K562 (cell line): ENCODE results near the gene POLR3E. TPM values are rescaled to one million over a fixed set of nuclear protein-coding genes. Genes with fewer than 3 reads are reported as not detected.

Source experiments
- ATAC-seq: fragments of 200-7000 bp; cut with Tn5 transposase; 3 replicates; pipeline ENCODE4 v1.9.1; 2020; ENCODE audit warnings: moderate library complexity
- BruUV-seq: library from RNA; stranded (reverse); fragments of 400-500 nt; replicated peaks from 2 replicates; lab custom pipeline; 2021; lab: Mats Ljungman, UMichigan
- CTCF ChIA-PET: fragments of 300-600 bp; formaldehyde crosslinking; extraction: SDS; loops from one replicate; lab custom pipeline; 2021; ENCODE audit warnings: low intra/inter-chr PET ratio; lab: Yijun Ruan, JAX
- POLR2A ChIA-PET: fragments of 300-600, 350-650 bp; sonication (Branson Sonifier 250); formaldehyde crosslinking; extraction: SDS; loops from one replicate; lab custom pipeline; 2021; ENCODE audit warnings: antibody characterized with exemption, inconsistent platforms; lab: Yijun Ruan, JAX
- DNase-seq, 4 experiments: peaks; one replicate each; pipeline versions ENCODE4 v3.0.0 to v3.0.0-alpha.2; 2011 to 2018; ENCODE audit warnings: low spot score in 3 of 4, mixed read lengths in 3 of 4; ENCODE audit errors: extremely low read depth in 1 of 4
- FAIRE-seq: peaks from 2 replicates; lab custom pipeline; 2011; peaks lifted over from hg19 to GRCh38; lab: Jason Lieb, UNC
- H2AFZ ChIP-seq: 2 replicates; pipeline ENCODE4 v1.6.0; 2011; ENCODE audit warnings: low read depth, low read length, control low read depth, inconsistent platforms
- H3K27ac ChIP-seq: fragments of 200-600 bp; 3 replicates; pipeline ENCODE4 v1.8.0; 2011; ENCODE audit warnings: low read depth, mild to moderate bottlenecking, control low read depth, inconsistent platforms, low read length, moderate library complexity, mixed read lengths; ENCODE audit errors: extremely low read depth
- H3K27me3 ChIP-seq, 2 experiments: fragments of 300-600 bp in 1 of 2; 2 replicates in 1 of 2; 3 replicates in 1 of 2; pipeline versions ENCODE4 v1.6.0 to v1.8.0; 2011; ENCODE audit warnings: inconsistent platforms in 2 of 2, low read length in 2 of 2, mild to moderate bottlenecking in 1 of 2, mixed read lengths in 1 of 2, moderate library complexity in 1 of 2; ENCODE audit not compliant: control insufficient read depth in 2 of 2, insufficient read depth in 2 of 2
- H3K36me3 ChIP-seq: fragments of 300-600 bp; 3 replicates; pipeline ENCODE4 v1.8.0; 2011; ENCODE audit warnings: mild to moderate bottlenecking, low read length, inconsistent platforms; ENCODE audit not compliant: control insufficient read depth, insufficient read depth
- H3K4me1 ChIP-seq, 2 experiments: fragments of 200-600 bp in 1 of 2; replicated peaks in 1 of 2; 2 replicates in 1 of 2; 3 replicates in 1 of 2; pipeline versions ENCODE4 v1.5.1 to v1.8.0; 2011; ENCODE audit warnings: inconsistent platforms in 2 of 2, low read length in 2 of 2, mild to moderate bottlenecking in 1 of 2, mixed read lengths in 1 of 2, moderate library complexity in 1 of 2; ENCODE audit not compliant: control insufficient read depth in 2 of 2, insufficient read depth in 2 of 2
- H3K4me2 ChIP-seq: 2 replicates; pipeline ENCODE4 v1.6.1; 2011; ENCODE audit warnings: low read length, control low read depth, inconsistent platforms, mixed read lengths; ENCODE audit not compliant: insufficient read depth
- H3K4me3 ChIP-seq: fragments of 200-600 bp; sonication (generic), shearing (Covaris generic); 2 replicates; pipeline ENCODE4 v1.5.1; 2016; ENCODE audit warnings: control low read depth, inconsistent platforms
- H3K79me2 ChIP-seq: fragments of 200-600 bp; 3 replicates; pipeline ENCODE4 v1.8.0; 2011; ENCODE audit warnings: low read length, inconsistent platforms; ENCODE audit not compliant: control insufficient read depth, insufficient read depth
- H3K9ac ChIP-seq, 2 experiments: 2 replicates each; pipeline versions ENCODE4 v1.6.0 to v1.6.1; 2011; ENCODE audit warnings: low read depth in 2 of 2, low read length in 2 of 2, control low read depth in 1 of 2, inconsistent platforms in 1 of 2, mild to moderate bottlenecking in 1 of 2, mixed read lengths in 1 of 2; ENCODE audit not compliant: insufficient read depth in 1 of 2
- H3K9me1 ChIP-seq: one replicate; pipeline ENCODE4 v1.6.0; 2011; ENCODE audit warnings: inconsistent platforms, mild to moderate bottlenecking, low read length, moderate library complexity; ENCODE audit not compliant: control insufficient read depth, insufficient read depth
- H3K9me3 ChIP-seq: replicated peaks from 2 replicates; pipeline ENCODE4 v1.5.1; 2011; ENCODE audit warnings: low read depth, low read length, inconsistent platforms; ENCODE audit not compliant: control insufficient read depth, insufficient read depth
- H4K20me1 ChIP-seq: replicated peaks from 2 replicates; pipeline ENCODE4 v1.6.1; 2011; ENCODE audit warnings: low read length, inconsistent platforms, mixed read lengths; ENCODE audit not compliant: control insufficient read depth, insufficient read depth
- BRD9 ChIP-seq: fragments of 450-650 bp; IDR thresholded peaks from 2 replicates; pipeline ENCODE4 v1.6.1; 2018; ENCODE audit warnings: low read depth; ENCODE audit not compliant: partially characterized antibody
- CBFB ChIP-seq: sonication (generic); formaldehyde crosslinking; IDR thresholded peaks from 2 replicates; pipeline ENCODE4 v1.4.0; 2020; ENCODE audit warnings: mild to moderate bottlenecking, missing genetic modification reagents
- FOXJ3 ChIP-seq: sonication (generic); formaldehyde crosslinking; IDR thresholded peaks from 2 replicates; pipeline ENCODE4 v1.4.0; 2020; ENCODE audit warnings: mild to moderate bottlenecking, missing genetic modification reagents
- GABPA ChIP-seq: fragments of 200-800 bp; sonication (Bioruptor generic); conservative IDR thresholded peaks from 2 replicates; pipeline ENCODE4 v1.6.1; 2016; ENCODE audit warnings: low read depth, missing genetic modification characterization, missing compliant biosample characterization
- KAT7 ChIP-seq: sonication (generic); formaldehyde crosslinking; IDR thresholded peaks from 2 replicates; pipeline ENCODE4 v1.8.0; 2022; ENCODE audit warnings: missing genetic modification reagents, mild to moderate bottlenecking, borderline replicate concordance
- NRF1 ChIP-seq, 2 experiments: fragments of 450-650 bp; IDR thresholded peaks in 1 of 2; conservative IDR thresholded peaks in 1 of 2; 2 replicates each; pipeline ENCODE4 v1.6.1; 2014; ENCODE audit warnings: mild to moderate bottlenecking in 2 of 2
- PCBP2 ChIP-seq: fragments of 200-400 bp; formaldehyde crosslinking; IDR thresholded peaks from 2 replicates; pipeline ENCODE4 v1.6.1; 2018; ENCODE audit warnings: low read length, low read depth, mild to moderate bottlenecking, moderate library complexity; ENCODE audit not compliant: poor library complexity, severe bottlenecking
- PHF21A ChIP-seq: fragments of 450-650 bp; IDR thresholded peaks from 2 replicates; pipeline ENCODE4 v1.6.1; 2017; ENCODE audit warnings: low read depth, borderline replicate concordance
- POLR3A ChIP-seq: IDR thresholded peaks from 2 replicates; pipeline ENCODE4 v1.6.1; 2011; ENCODE audit warnings: borderline replicate concordance, mild to moderate bottlenecking, moderate library complexity; ENCODE audit not compliant: insufficient read length, insufficient read depth; ENCODE audit errors: extremely low read depth
- RCOR1 ChIP-seq, 2 experiments: IDR thresholded peaks; 2 replicates each; pipeline ENCODE4 v1.6.1; 2012; ENCODE audit warnings: low read depth in 2 of 2, low read length in 2 of 2, borderline replicate concordance in 1 of 2, improper control_type of control experiment in 1 of 2
- ZNF143 ChIP-seq: sonication (generic); formaldehyde crosslinking; IDR thresholded peaks from 2 replicates; pipeline ENCODE4 v1.9.0; 2022; ENCODE audit warnings: mild to moderate bottlenecking, missing genetic modification reagents
- ZNF76 ChIP-seq: fragments of 250-450 bp; sonication (Bioruptor Pico); IDR thresholded peaks from 2 replicates; pipeline ENCODE4 v1.4.0; 2020; ENCODE audit warnings: mild to moderate bottlenecking, moderate library complexity, borderline replicate concordance
- WGBS: fragments of 100-300 bp; shearing (Covaris generic); methylation state at CpG from one replicate; pipeline ENCODE4 v1.1.6; 2016; ENCODE audit warnings: low coverage, mixed read lengths; ENCODE audit not compliant: insufficient coverage; ENCODE audit errors: missing lambda C conversion rate; 5-methylcytosine and 5-hydroxymethylcytosine counted together
- in situ Hi-C: fragments of 300-500 bp; cut with MboI; formaldehyde crosslinking; loops from 4 replicates; pipeline ENCODE4 v1.15.0; 2018; ENCODE audit warnings: inconsistent platforms, mixed read lengths
- intact Hi-C: fragments of 100-400 bp; cut with micrococcal nuclease; formaldehyde crosslinking; loops from 2 replicates; pipeline ENCODE4 v1.14.2; 2022
- polyA plus RNA-seq, 8 experiments: library from polyadenylated mRNA; depleted of rRNA in 4 of 8; stranded (reverse) in 5 of 8; unstranded in 3 of 8; fragments of >200 nt; fragmentation: Nextera tagmentation in 2 of 8; fragmentation: Illumina TruSeq in 1 of 8; extraction: Ambion mirVana in 2 of 8; extraction: Trizol in 1 of 8; gene quantifications; 2 replicates each; pipeline versions ENCODE4 v1.2.1 to v1.2.3, GENCODE V29; 2011 to 2014; ENCODE audit warnings: inconsistent platforms in 1 of 8, missing spikeins in 1 of 8
- total RNA-seq, 7 experiments: library from RNA; depleted of rRNA in 6 of 7; stranded (reverse); fragments of >200 nt in 6 of 7; fragmentation: Illumina TruSeq in 2 of 7; extraction: Trizol in 2 of 7; gene quantifications; 2 replicates each; pipeline versions ENCODE4 v1.2.1 to v1.2.3, GENCODE V29; 2011 to 2021; ENCODE audit warnings: low replicate concordance in 1 of 7
- TF ChIP-seq, protein P1 (sequence below): sonication (generic); formaldehyde crosslinking; IDR thresholded peaks from 2 replicates; pipeline ENCODE4 v1.8.1; 2022; ENCODE audit warnings: missing genetic modification reagents

POLR3E gene
- total and polyA plus RNA-seq, 9 of the 15 experiments (the other 6 are each of a cell fraction or from before 2014, with no cell fraction given): 17.7 to 151 (median 82.6) TPM

DNA sequence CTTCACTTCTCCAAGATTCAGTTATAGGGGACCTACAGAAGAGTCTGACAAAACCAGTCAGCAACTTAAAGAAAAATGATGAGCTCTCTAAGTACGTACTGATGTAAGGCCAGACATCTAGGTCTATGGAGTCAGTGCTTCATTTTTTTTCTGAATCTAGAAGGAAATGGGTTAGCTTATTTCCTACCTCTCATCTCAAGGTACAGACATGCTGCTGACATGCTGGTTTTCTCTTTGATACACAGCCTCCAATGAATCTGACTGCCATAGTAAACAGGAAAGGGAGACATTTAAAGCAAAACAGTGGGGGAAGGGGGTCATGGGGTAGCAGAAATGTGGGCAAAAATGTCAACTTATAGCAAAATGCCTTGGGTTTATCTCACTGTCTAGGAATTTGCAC is 60.8 kb downstream of the POLR3E start:
- intact Hi-C loops: no loop called here
- no peak overlapping the region for H2AFZ ChIP-seq
- no peak overlapping the region for H3K27ac ChIP-seq
- in situ Hi-C loops: no loop called here
- peaks cover 48% of the 10 kb centered on the region; the same call in 2 of the 3 replicates for H3K36me3 ChIP-seq
- FAIRE-seq (no peak), DNase-seq (no peak), ATAC-seq (no peak)
- no peak overlapping the region for H3K9ac ChIP-seq
- 92% methylated on average over 1 of the region's 1 CpG for WGBS
- CTCF ChIA-PET: no interaction called here
- H3K4me2 ChIP-seq: no peak overlapping the region
- H3K4me1 ChIP-seq: peaks cover 0 to 20% of the 10 kb centered on the region in 2 experiments; a peak in 3 of 5 replicates
- no peaks in the 10 kb centered on the region for H3K9me3 ChIP-seq
- peaks cover 9% of the 10 kb centered on the region; the same call in 1 of the 3 replicates for H3K79me2 ChIP-seq
- peaks cover 3% of the 10 kb centered on the region for H3K9me1 ChIP-seq
- no peak overlapping the region for H3K4me3 ChIP-seq
- BruUV-seq: no TSS peak
- H4K20me1 ChIP-seq: no peaks in the 10 kb centered on the region
- POLR2A ChIA-PET: interaction anchor here (0.7 to 3.2 kb wide), 4 partner anchors 8 to 15 kb away, joined by 3 to 13 read pairs (median 3); no protein-coding TSS in a partner anchor
- no peaks in the 10 kb centered on the region for H3K27me3 ChIP-seq
- TF ChIP-seq KAT7 (CRISPR knock-in tag) (no peak), GABPA (no peak), CBFB (CRISPR knock-in tag) (no peak), FOXJ3 (CRISPR knock-in tag) (no peak), PCBP2 (no peak), BRD9 (no peak), NRF1 (conservative IDR thresholded peaks at IDR 0.05 in 1 of 2, IDR thresholded peaks at IDR 0.05 in 1 of 2) (no peak), ZNF143 (no peak), ZNF76 (no peak), POLR3A (no peak), RCOR1 (IDR thresholded peaks at IDR 0.05; ENCODE audit: borderline replicate concordance in 1 of 2, low read depth in 2 of 2, low read length in 2 of 2) (no peak), PHF21A (no peak)
- TF ChIP-seq, protein P1, sequence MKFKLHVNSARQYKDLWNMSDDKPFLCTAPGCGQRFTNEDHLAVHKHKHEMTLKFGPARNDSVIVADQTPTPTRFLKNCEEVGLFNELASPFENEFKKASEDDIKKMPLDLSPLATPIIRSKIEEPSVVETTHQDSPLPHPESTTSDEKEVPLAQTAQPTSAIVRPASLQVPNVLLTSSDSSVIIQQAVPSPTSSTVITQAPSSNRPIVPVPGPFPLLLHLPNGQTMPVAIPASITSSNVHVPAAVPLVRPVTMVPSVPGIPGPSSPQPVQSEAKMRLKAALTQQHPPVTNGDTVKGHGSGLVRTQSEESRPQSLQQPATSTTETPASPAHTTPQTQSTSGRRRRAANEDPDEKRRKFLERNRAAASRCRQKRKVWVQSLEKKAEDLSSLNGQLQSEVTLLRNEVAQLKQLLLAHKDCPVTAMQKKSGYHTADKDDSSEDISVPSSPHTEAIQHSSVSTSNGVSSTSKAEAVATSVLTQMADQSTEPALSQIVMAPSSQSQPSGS (CRISPR knock-in tag): no peak
